HCEC 1CT (cell line): ENCODE results near the gene IL13.

ENCODE experiments used
- DNase-seq: peaks from one replicate; pipeline ENCODE4 v3.0.0-alpha.2; 2017

Gene IL13

GRCh38 chr5:132656774-132657355 lies 1.1 kb upstream of the IL13 start:
- no peak for DNase-seq

DNA sequence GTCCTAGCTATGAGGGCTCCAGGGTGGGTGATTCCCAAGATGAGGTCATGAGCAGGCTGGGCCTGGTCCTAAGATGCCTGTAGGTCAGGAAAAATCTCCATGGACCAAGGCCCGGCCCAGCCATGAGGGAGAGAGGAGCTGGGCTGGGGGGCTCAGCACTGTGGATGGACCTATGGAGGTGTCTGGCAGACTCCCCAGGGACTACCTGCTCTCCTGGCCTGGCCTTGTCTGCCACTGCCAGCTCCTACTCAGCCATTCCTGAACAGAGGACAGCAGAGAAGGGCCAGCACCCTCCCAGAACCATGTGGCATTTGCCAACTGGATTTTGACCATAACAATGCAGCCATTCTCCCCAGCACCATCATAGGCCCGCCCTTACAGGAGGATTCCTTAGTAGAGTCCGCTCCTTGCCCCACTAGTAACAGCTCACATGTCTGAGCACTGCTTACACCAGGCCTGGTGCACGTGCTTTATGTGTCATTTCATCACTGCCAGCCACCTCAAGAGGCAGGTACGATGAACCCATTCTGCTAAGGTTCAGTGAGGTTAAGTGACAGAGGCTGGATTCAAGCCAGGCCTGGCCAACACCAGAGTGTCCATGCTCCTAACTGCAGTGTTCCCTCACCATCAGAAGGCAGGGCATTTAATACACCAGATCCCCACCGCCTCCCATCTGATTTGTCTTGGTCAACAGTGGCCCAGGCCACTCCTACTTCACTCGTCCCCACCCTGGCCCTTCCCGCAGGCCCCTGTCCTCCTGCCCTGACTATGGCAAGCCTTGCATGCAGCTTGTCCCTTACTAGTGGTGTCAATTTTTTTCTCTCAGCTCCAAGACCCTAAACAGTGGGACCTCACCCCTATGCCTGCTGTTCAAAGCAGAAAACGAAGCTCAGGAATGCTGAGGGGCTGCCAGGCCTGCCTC lies 669 bp downstream of the IL13 start:
- DNase-seq = no peak

DNA sequence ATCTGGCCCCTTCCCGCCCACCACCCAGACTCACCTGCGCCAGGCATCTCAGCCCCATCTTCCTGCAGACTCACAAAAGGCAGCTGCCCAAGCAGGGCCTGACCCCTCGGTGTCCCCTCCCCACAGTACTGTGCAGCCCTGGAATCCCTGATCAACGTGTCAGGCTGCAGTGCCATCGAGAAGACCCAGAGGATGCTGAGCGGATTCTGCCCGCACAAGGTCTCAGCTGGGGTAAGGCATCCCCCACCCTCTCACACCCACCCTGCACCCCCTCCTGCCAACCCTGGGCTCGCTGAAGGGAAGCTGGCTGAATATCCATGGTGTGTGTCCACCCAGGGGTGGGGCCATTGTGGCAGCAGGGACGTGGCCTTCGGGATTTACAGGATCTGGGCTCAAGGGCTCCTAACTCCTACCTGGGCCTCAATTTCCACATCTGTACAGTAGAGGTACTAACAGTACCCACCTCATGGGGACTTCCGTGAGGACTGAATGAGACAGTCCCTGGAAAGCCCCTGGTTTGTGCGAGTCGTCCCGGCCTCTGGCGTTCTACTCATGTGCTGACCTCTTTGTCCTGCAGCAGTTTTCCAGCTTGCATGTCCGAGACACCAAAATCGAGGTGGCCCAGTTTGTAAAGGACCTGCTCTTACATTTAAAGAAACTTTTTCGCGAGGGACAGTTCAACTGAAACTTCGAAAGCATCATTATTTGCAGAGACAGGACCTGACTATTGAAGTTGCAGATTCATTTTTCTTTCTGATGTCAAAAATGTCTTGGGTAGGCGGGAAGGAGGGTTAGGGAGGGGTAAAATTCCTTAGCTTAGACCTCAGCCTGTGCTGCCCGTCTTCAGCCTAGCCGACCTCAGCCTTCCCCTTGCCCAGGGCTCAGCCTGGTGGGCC lies 1.9 kb downstream of the IL13 start:
- DNase-seq = no peak

DNA sequence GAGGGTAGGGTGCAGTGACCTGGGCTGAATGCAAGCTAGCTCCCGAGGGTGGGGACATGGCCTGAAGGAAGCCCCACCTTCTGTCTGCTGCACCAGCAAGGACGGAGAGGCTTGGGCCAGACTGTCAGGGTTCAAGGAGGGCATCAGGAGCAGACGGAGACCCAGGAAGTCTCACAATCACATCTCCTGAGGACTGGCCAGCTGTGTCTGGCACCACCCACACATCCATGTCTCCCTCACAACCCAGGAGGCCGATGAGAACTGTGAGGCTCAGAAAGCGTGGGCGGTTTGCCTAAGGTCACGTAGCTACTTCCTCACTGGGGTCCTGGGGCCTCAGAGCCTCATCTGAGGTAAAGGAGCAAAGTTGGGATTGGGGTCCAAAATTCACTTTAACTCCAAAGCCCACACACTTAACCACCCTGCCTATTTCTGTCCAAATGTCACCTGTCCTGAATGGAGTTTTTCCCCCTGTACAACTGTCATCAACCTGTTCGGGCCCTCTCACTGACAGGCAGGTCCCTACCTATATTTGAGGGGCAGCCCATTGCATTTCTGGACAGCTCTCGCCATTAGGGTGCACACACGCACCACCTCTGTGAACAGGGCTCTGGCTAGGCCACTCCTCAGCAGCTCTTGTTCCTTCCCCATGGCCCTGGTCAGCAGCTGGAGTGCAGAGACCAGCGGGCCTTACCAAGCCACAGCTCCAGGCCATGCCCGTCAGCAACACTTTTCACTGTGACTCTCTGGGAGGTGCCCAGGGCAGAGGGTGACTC lies 3.4 kb downstream of the IL13 start:
- DNase-seq = no peak

DNA sequence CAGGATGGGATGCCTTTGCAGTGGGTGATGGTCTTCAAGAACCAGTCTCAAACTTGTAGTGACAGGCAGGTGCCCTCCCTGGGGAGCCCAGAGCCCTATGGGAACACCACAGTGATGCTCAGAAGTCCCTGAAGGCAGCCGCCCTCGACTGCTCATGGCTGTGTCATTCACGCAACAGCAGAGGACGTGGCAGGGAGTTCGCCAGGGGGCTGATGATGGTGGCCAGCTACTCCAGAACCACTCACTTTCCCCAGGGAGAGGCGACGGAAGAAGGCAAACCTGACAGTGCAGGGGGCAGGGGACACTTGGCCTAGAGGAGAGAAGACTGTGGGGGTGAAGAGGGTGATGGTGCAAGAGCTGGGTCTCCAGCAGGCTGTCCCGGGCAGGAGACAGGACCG lies 4.0 kb downstream of the IL13 start:
- DNase-seq = no peak

DNA sequence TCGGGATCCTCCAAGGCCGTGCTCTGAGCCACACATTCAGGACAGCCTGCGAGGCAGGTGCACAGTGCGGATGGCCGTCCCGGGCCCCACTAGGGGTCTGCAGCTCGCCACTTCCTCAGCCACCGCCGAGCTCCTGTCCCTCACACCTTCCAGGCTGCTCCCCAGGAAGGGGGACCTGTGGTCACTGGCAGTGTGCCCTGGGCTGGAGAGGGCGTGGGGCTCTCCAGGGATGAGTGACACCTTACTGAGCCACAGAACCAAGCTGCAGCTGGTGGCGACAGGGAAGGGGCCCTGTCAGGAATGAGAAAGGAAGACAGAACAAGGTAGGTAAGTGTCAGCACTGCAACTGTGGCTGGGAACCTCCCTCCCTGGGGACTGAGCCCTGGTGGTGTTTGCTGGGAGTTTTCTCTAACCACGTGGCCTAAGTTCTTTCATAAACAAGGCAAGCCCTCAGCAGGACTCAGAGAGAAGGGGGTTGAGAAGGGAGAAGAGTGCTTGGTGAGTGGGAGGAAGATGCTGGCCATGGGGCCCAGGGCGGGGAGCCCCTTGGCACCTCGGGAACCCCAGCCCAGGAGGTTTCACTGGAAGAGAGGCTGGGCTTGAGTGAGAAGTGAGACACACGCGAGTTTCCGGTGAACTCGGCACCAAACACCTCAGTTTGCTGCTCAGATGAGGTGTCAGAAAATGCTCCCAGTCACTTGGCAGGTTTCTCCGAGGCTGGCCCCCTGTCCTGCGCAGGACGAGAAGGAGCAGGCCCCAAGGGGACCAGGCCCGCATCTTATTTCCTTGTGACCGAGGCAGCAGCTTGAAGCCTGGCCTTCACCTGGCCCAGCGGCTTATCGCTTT lies 5.2 kb downstream of the IL13 start:
- no peak for DNase-seq

- no peak for DNase-seq
These were observed 6.1 kb downstream of the IL13 start for GRCh38 chr5:132663771-132664695.

- no peak for DNase-seq
These were observed 6.8 kb downstream of the IL13 start for GRCh38 chr5:132664696-132665209.

GRCh38 chr5:132665574-132666080 lies 7.7 kb downstream of the IL13 start:
- DNase-seq = no peak

- no peak for DNase-seq
These were observed 8.5 kb downstream of the IL13 start for GRCh38 chr5:132666310-132667123.

DNA sequence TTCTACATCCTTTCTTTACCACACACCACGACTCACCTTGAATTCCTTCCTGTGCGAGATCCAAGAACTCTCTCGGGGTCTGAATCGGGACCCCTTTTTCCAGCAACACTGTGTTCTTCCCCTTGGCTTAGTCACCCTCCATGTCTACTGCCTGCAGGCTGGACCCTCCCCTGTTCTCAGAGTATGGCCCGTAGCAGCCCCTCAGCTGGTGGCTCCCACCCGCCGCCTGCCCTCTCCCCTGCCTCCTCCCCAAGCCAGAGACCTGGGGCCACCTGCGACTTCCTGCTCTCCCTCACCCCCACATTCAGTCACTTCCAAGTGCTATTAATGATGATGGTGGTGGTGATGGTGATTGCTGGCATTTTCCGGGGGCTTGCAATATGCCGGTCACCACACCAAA lies 9.3 kb downstream of the IL13 start:
- no peak for DNase-seq

DNA sequence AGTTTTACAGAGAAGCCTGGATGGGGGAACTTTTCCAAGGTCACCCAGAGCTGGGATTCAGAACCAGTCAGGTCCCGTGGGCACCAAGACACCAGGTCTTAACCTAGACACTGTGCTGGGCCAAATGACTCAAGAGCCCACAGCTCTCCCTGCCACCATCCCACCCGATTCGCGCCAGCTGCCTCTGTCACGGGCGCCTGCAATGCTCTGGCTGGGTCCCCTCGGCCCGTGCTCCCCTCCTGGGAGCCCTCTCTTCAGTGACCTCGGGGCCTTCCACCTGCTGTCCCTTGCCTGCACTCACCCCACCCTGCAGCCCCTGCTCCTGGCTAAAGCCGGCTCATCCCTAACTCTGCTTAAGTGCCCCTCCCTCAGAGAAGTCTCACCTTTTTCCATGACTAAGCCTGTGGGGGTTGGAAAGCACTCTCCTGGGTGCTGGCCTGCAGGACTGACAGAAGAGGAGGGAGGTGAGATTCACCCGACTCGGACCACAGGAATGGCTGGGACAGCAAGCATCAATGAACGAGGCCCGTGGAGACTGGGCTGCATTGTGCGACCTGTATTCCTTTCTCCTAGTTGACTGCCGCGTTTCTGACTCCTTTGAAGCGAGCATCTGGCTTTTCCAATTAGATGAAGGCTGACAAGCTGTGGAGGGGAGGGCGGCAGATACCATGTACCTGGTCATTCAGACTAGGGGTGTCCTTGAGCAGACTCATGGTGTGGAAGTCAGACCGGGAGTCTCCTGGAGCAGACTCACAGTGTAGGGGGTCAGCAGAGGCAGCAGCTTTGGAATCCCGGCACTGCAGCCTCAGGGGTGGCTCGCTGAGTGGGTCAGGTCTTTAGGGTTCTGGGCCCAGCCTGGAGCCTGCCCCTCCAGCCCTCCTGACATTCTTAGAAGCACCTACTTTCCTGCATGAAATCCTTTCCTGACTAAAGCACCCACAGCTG lies 10.1 kb downstream of the IL13 start:
- DNase-seq = no peak

DNA sequence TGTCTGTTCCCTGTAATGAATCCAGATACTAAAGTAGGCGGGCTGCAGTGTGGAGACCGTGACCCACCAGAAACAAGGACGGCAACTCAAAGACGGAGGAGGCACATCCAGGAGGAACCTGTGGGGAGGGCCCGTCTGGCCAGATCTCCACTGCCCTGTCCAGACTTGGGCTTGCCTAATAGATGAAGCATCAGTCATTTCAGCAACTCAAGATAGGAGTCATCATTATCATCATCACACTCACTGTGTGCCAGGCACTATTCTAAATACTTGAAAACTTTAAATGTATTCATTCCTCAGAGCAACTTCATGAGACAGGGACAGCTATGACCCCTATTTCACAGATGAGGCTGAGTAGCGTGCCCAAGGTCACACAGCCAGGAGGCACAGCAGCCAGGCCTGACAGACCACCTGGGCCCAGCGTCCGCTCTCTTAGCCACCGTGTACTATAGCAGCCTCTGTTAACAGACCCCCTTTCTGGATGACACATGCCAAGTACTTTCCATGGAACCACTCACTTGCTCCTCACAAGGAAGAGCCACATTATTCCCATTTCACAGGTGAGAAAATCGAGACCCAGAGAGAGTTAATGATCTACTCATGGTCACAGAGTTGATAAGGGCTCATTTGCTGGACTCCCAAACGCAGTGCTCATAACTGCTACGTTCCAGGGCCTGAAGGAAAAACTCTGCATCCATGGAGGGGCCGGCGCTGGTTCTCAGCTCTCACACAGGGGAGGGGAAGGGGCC lies 10.9 kb downstream of the IL13 start:
- DNase-seq = no peak

DNA sequence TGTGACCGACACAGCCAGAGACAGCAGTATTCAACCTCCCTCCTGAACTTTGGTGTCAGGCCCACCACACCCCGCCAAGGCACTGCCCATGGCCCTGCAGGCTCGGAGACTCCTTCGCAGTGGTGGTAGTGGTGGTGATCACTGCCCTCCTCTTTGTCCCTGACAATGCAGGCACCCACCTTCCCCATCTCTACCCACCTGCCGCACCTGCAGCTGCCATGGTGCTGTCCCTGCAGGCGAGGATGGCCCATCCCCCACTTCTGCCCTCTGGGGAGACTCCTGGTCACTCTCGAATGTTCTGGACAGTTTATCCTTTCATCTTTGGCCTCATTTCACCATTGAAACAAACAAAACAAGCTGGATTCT lies 11.5 kb downstream of the IL13 start:
- no peak for DNase-seq

DNA sequence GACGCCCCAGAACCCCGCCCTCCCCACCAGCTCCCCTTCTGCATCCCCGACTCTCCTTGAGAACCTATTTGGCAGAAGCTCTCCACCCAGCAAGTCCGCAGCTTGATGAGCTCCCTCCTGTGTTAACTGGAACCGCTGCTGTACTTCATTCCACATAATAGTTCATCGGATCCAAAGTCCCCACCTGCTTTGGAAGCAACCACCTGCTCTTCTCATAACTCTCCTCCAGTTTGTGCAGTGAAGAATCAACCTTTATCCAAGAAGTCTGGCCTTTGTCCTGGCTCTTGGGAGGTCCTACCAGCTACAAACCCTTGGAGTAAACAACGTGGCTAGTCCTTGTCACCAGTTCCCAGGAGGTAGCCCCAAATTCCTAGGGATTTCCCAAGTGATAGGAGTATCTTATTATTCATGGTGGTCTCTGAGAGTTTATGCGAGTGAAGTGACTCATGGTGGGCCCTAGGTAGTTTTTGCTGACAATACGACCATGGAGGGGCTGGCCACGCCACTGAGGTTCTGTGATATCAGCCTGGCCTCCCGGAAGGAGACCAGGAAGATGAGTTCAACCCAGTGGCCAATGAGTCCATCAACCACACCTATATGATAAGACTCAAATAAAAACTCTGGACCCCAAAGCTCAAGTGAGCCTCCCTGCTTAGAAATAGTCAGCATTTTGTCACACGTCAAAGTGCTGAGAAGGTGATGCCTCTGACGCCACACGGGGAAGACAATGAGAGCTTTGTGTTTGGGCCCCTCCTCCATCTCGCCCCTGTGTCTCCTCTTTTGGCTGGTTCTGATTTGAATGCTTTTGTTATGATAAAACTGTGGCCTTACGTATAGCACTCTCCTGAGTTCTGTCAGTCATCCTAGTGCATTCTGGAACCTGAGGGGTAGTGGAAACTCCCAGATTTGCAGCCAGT lies 12.3 kb downstream of the IL13 start:
- no peak for DNase-seq

DNA sequence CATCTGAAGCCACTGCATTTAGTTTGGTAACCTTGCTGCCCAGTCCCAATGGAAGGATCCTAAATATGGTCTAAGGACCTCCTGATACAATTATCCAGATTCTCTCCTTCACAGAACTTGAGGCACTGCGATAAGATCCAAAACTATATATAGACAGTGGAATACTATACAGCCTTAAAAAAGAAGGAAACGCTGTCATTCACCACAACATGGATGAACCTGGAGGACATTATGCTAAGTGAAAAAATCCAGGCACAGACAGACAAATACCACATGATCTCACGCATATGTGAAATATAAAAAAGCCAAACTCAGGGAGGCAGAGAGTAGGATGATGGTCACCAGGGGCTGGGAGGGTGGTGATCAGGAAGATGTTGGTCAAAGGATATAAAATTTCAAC lies 13.0 kb downstream of the IL13 start:
- DNase-seq = no peak
